ENCODE measurements around the gene FOXP2. TPM values are rescaled to one million over a fixed set of nuclear protein-coding genes. Genes with fewer than 3 reads are reported as not detected.
"Not testable (repeated sequence)": the region's sequence is repeated elsewhere in the genome, so short reads cannot be mapped to it uniquely, and the experiment has no call there.

The FOXP2 gene
- total RNA-seq, 1 donor from 2014 or later = 11.0 TPM

DNA sequence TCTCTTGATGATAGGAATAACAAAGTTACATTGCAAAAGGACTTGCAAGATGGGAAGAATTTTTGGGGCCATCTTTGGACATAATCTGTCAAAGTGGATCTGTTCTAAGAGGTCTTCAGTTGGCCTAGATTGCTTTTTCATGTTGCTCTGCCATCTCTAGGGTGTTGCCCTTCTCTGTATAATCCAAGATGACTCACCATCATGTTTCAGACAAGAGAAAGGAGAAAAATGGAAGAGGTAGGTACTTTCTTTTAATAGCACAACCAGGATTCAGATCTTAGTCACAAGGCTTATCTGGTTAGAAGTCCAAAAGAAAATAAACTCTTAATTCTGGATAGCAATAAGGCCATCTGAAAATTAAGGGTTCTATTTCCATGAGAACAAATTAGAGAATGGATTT lies 38.7 kb upstream of the FOXP2 start:
- no peak for DNase-seq (ENCODE audit: low spot score in 2 of 2)
- H3K27ac ChIP-seq = no peak overlapping the region
- H3K27me3 ChIP-seq = no peaks in the 10 kb centered on the region
- H3K36me3 ChIP-seq = no peaks in the 10 kb centered on the region
- intact Hi-C loops (cut with DNase I) = no loop called here
- TF ChIP-seq, protein P1, sequence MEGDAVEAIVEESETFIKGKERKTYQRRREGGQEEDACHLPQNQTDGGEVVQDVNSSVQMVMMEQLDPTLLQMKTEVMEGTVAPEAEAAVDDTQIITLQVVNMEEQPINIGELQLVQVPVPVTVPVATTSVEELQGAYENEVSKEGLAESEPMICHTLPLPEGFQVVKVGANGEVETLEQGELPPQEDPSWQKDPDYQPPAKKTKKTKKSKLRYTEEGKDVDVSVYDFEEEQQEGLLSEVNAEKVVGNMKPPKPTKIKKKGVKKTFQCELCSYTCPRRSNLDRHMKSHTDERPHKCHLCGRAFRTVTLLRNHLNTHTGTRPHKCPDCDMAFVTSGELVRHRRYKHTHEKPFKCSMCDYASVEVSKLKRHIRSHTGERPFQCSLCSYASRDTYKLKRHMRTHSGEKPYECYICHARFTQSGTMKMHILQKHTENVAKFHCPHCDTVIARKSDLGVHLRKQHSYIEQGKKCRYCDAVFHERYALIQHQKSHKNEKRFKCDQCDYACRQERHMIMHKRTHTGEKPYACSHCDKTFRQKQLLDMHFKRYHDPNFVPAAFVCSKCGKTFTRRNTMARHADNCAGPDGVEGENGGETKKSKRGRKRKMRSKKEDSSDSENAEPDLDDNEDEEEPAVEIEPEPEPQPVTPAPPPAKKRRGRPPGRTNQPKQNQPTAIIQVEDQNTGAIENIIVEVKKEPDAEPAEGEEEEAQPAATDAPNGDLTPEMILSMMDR (IDR thresholded peaks at IDR 0.05) = no peak
- H3K9me3 ChIP-seq = no peaks in the 10 kb centered on the region
- no peaks in the 10 kb centered on the region for H3K4me1 ChIP-seq
- H3K4me3 ChIP-seq = no peak overlapping the region

DNA sequence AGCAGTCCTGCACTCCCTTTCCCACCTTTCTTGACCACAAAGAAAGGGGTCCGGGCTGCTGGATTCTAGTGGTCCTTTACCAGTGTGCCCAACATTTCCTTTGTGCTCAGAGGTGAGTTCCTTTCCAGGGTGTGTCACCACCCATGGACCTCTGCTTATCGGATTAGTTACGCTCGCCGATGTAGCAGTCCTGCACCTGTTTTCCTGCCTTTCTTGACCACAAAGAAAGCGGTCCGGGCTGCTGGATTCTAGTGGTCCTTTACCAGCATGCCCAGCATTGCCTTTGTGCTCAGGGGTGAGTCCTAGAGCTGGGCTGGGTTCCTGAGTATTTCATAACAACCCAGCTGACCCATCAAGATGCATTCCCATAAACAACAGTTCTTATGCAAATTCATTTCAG lies 30.7 kb upstream of the FOXP2 start:
- H3K4me1 ChIP-seq; H3K27me3 ChIP-seq; H3K4me3 ChIP-seq; DNase-seq (ENCODE audit: low spot score in 2 of 2); intact Hi-C loops (cut with DNase I); H3K9me3 ChIP-seq; H3K27ac ChIP-seq; H3K36me3 ChIP-seq: not testable (repeated sequence)

DNA sequence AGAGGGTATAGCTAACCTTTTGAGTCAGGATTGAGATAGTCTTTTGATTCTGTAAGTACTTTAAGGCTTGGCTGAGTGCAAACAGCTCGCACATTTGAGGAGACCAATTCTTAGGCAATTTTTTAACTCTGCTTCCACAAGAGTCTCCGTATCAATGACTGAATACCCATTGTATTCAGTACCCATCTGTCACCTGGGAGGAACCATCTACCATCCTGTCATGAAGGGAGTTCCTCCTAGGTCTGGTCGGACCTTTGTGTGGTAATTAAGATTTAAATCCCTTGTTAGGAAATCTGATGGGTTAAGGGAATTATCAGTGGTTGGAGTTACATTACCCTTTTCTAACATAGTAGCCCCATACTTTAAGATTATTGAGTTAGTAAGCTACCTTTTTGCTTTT lies 30.3 kb upstream of the FOXP2 start:
- H3K36me3 ChIP-seq; H3K27me3 ChIP-seq; DNase-seq (ENCODE audit: low spot score in 2 of 2); H3K4me3 ChIP-seq; H3K4me1 ChIP-seq; H3K27ac ChIP-seq; H3K9me3 ChIP-seq; intact Hi-C loops (cut with DNase I): not testable (repeated sequence)

DNA sequence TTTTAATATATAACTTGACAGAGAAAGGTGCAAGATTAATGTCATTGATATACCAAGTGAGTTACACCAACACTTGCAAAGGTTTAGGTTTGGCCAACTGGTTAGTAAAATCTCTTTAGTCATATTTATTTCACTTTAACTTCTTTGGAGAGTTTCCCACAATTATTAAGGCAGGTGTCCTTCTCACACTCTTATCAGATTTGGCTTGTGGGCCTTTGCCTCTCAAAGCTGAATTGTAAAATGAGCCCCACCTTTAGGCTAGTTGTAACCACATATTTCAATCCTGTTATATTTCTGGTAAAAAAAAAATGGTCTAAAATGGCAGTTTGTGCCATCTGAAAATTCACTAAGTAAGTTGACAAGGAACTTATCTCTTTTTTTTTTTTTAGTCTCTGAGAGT lies 26.6 kb upstream of the FOXP2 start:
- intact Hi-C loops (cut with DNase I) = no loop called here
- Histone ChIP-seq H3K9me3 (no peaks in the 10 kb centered on the region), H3K27me3 (no peaks in the 10 kb centered on the region), H3K36me3 (no peaks in the 10 kb centered on the region), H3K4me3 (no peak overlapping the region), H3K4me1 (peaks cover 0 to 8% of the 10 kb centered on the region in 2 donors), H3K27ac (no peak overlapping the region)
- DNase-seq (ENCODE audit: low spot score in 2 of 2) = no peak
- TF ChIP-seq, protein P1 (IDR thresholded peaks at IDR 0.05) = no peak

DNA sequence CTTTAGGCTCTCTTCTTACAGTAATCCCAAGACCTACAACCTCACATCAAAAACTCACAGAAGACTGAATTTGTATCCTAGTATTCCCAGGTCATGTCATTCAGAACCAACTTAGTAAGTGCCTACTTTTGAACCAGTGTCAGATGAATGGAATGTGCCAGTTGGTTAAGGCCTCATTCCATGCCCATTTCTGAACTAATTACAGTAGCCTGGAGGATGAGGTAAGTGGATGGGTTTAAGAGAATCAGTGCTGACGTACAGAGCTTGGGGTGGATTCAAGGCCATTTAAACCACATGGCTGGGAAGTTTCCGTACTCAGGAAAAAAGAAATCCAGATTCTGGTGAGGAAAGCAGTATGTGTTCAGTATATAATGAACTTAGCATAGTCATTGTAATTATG lies 21.9 kb upstream of the FOXP2 start:
- H3K27ac ChIP-seq = peak overlapping the region in 1 of 2 donors; percentile 53

DNA sequence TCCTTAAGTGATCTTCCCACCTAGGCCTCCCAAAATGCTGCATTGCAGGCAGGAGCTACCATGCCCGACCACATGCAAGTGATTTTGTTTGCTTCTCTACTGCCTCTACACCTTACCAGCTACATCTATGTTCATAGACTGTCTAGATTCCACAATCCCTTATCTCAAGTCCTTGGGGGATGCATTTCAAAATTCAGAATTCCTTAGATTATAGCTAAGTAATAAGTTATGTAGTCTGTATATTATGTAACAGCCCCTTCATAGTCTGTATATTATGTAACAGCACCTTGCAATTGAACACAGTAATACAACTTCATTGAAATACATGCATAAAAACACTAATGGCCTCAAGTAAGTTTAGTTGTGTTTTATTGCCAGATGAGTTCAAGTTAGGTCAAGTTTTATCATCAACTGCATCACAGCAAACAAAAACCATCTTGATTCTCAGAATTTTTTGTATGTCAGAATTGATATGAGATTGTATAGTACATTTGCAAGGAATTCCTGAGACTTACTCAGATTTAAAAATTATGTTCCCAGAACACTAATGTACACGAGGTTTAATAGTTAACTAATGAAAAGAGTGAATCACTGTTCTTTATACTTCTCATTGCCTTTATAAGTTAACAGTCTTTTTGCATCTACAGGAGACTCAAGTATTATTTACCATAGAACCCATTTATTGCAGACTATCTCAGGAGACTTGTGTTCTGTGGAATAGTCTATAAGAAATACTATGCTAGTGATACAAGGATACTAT lies 11.6 kb upstream of the FOXP2 start:
- TF ChIP-seq, protein P1 (IDR thresholded peaks at IDR 0.05) = no peak
- H3K27ac ChIP-seq = no peak overlapping the region
- H3K4me1 ChIP-seq = no peaks in the 10 kb centered on the region
- H3K27me3 ChIP-seq = no peaks in the 10 kb centered on the region
- H3K4me3 ChIP-seq = no peak overlapping the region
- no peaks in the 10 kb centered on the region for H3K9me3 ChIP-seq
- DNase-seq (ENCODE audit: low spot score in 2 of 2) = no peak
- intact Hi-C loops (cut with DNase I) = no loop called here
- no peaks in the 10 kb centered on the region for H3K36me3 ChIP-seq

More for the DNA sequence above, 21.9 kb upstream of the FOXP2 start:
- Histone ChIP-seq H3K4me1 (peaks cover 0 to 8% of the 10 kb centered on the region in 2 donors), H3K4me3 (no peak overlapping the region), H3K36me3 (no peaks in the 10 kb centered on the region), H3K27me3 (no peaks in the 10 kb centered on the region), H3K9me3 (no peaks in the 10 kb centered on the region)
- intact Hi-C loops (cut with DNase I) = no loop called here
- DNase-seq (ENCODE audit: low spot score in 2 of 2) = no peak
- TF ChIP-seq, protein P1 (IDR thresholded peaks at IDR 0.05) = no peak

DNA sequence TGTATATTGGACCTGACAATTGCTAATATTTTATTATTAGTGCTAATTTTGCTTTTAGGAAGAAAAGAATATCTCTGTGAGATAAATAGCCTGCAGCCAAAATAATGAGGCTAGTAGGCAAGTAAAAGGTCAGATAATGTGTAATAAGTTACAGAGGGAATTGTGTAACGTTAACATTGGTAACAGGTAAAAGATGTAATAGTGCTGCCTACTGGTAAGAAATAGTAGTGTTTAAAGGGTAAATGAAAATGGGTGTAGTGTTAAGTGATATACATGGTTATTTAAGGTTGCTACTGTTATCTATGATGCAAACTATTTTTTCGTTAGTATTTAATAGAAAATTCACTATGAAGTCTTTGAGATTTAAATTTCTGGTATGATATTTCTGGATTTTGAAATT lies 9.2 kb upstream of the FOXP2 start:
- Histone ChIP-seq H3K27me3 (no peaks in the 10 kb centered on the region), H3K27ac (no peak overlapping the region), H3K9me3 (no peaks in the 10 kb centered on the region), H3K36me3 (no peaks in the 10 kb centered on the region), H3K4me1 (no peaks in the 10 kb centered on the region), H3K4me3 (no peak overlapping the region)
- intact Hi-C loops (cut with DNase I) = no loop called here
- TF ChIP-seq, protein P1 (IDR thresholded peaks at IDR 0.05) = peak; percentile 24 to 50 (median 37)
- no peak for DNase-seq (ENCODE audit: low spot score in 2 of 2)

Data from ascending aorta (tissue), 2 donors.